ENCODE data around the gene ABCB9. TPM values are rescaled to one million over a fixed set of nuclear protein-coding genes. Genes with fewer than 3 reads are reported as not detected.

The ABCB9 gene
- total RNA-seq, 4 donors from 2014 or later = 0.40 to 15.3 (median 9.2) TPM

DNA sequence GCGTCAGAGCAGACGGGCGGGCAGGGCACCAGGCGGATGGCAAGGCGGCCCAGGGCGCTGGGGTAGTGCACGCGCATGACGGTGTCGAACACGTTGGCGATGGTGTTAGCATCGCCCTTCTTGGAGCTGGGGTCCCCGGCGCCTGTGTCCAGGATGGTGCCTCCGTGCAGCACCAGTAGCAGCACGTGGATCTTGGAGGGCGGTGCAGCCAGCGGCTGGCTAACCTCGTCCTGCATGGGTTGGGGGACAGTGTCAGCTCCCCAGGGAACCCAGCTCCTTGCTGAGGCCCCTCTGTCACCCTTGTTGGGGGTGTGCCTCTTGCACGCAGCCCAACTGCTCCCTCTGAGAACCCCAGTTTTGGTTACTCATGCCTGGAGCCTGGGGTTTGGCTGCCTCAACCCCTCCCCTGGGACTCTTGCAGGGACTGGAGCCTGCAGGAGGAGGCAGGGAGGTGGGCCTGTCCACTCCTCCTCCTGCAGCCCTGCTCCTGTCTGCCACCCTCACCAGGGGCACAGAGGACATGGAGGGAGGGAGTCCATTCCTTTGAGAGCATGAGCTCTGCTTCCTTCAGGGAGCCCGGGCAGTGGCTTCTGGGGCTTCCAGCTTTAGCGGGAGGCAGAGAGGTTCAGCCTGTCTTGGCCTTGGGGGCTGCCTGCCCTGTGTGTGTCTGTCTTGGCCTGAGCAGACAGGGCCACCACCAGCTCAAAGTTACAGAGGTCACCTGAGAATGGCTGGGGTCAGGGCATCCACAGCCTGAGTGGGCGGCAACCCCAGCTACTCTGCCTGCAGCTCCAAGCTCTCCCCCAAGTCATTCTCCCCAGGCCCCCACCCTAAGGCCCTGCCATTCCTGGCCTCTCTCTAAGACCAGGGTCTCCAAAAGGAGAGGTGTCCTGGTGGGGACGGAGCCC is 31.3 kb upstream of the ABCB9 start:
- TF ChIP-seq POLR2A (IDR thresholded peaks at IDR 0.05) (no peak), POLR2AphosphoS5 (IDR thresholded peaks at IDR 0.05) (no peak), EP300 (IDR thresholded peaks at IDR 0.05; ENCODE audit: low read depth) (no peak)
- TF ChIP-seq, protein P1, sequence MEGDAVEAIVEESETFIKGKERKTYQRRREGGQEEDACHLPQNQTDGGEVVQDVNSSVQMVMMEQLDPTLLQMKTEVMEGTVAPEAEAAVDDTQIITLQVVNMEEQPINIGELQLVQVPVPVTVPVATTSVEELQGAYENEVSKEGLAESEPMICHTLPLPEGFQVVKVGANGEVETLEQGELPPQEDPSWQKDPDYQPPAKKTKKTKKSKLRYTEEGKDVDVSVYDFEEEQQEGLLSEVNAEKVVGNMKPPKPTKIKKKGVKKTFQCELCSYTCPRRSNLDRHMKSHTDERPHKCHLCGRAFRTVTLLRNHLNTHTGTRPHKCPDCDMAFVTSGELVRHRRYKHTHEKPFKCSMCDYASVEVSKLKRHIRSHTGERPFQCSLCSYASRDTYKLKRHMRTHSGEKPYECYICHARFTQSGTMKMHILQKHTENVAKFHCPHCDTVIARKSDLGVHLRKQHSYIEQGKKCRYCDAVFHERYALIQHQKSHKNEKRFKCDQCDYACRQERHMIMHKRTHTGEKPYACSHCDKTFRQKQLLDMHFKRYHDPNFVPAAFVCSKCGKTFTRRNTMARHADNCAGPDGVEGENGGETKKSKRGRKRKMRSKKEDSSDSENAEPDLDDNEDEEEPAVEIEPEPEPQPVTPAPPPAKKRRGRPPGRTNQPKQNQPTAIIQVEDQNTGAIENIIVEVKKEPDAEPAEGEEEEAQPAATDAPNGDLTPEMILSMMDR (IDR thresholded peaks at IDR 0.05) = no peak
- DNase-seq = no peak
- intact Hi-C loops (cut with DNase I; ENCODE audit: low total_unique reads) = no loop called here
- Histone ChIP-seq H3K36me3 (peaks cover 0 to 13% (median 0%) of the 10 kb centered on the region in 4 donors), H3K27ac (no peak overlapping the region), H3K27me3 (no peaks in the 10 kb centered on the region), H3K4me3 (no peak overlapping the region), H3K9me3 (no peaks in the 10 kb centered on the region), H3K4me1 (no peaks in the 10 kb centered on the region)
- in situ Hi-C loops (cut with MboI; ENCODE audit: low pct_ligation_motif_present in 1 of 4, low pct_unique_long_range_greater_than_20kb in 1 of 4, low sequenced_read_pairs in 3 of 4) = no loop called here
- WGBS, 2 donors (ENCODE audit: low coverage in 1 of 2) = 95% methylated on average over 22 of the region's 25 CpGs; no CpG with 5 or more reads in 1 of the 2 donors

DNA sequence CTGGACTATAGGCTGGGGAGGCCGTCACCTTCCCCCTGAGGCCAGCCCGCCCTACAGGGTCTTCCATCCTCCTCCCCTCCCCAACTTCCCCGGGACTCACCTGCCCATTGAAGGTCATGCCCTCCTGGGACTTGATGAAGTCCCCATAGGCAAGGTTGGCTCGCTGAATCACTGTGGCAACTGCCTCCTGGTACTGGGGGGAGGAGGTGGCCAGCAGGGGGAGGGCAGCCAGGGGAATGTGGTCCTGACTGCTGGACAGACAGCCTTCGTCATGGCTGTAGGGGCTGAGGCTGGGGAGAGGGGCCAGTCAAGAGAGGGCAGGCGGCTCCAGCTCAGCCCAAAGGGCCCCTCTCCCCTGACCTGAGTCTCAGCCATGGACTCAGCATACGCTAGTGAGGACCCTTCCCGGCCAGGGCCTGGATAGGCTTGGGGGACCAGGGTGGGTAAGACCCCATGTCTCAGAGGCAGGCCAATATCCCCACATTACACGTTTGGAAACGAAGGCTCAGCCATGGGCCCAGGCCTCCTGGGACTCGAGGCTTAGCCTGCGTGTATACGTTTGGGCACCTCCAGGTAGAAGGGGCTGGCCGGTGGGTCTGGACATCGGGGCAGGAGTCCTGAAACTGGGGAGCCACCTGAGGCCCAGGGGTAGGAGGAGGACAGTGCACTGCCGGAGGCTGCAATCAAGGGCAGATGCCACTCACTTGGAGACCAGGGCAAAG is 30.5 kb upstream of the ABCB9 start:
- intact Hi-C loops (cut with DNase I; ENCODE audit: low total_unique reads) = no loop called here
- no peak for TF ChIP-seq POLR2A (IDR thresholded peaks at IDR 0.05)
- WGBS, 2 donors (ENCODE audit: low coverage in 1 of 2) = 89% methylated on average over 16 of the region's 16 CpGs; no CpG with 5 or more reads in 1 of the 2 donors
- in situ Hi-C loops (cut with MboI; ENCODE audit: low pct_ligation_motif_present in 1 of 4, low pct_unique_long_range_greater_than_20kb in 1 of 4, low sequenced_read_pairs in 3 of 4) = no loop called here
- no peaks in the 10 kb centered on the region for H3K9me3 ChIP-seq
- H3K4me3 ChIP-seq = no peak overlapping the region
- peaks cover 0 to 13% (median 0%) of the 10 kb centered on the region in 4 donors for H3K36me3 ChIP-seq
- H3K27me3 ChIP-seq = no peaks in the 10 kb centered on the region
- DNase-seq = no peak
- no peaks in the 10 kb centered on the region for H3K4me1 ChIP-seq
- no peak overlapping the region for H3K27ac ChIP-seq

DNA sequence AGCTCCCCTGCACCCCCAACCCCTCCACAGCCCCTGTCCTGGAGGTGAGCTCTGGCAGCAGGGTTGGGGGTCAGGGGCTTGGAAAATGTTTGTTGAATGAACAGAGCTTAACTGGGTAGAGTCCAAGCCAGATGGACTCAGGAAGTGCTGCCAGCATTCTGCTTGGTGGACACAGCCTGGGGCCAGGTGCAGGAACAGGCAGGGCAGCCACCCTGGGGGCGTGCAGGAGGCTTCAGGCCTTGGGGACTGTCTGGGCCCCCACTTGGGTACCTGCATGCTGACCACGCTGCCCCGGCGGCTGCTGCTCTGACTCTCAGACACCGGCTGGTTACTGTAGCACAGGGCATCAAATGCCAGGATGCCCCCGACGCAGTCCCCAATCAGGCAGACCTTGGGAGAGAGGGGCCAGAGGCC is 29.9 kb upstream of the ABCB9 start:
- intact Hi-C loops (cut with DNase I; ENCODE audit: low total_unique reads) = no loop called here
- no peak for DNase-seq
- Histone ChIP-seq H3K4me3 (no peak overlapping the region), H3K27me3 (no peaks in the 10 kb centered on the region), H3K4me1 (no peaks in the 10 kb centered on the region), H3K9me3 (no peaks in the 10 kb centered on the region), H3K27ac (no peak overlapping the region), H3K36me3 (peaks cover 0 to 13% (median 0%) of the 10 kb centered on the region in 4 donors)
- WGBS, 2 donors (ENCODE audit: low coverage in 1 of 2) = 86% methylated on average over 7 of the region's 7 CpGs; no CpG with 5 or more reads in 1 of the 2 donors
- TF ChIP-seq, protein P1 (IDR thresholded peaks at IDR 0.05) = no peak
- TF ChIP-seq EP300 (IDR thresholded peaks at IDR 0.05; ENCODE audit: low read depth) (no peak), POLR2A (IDR thresholded peaks at IDR 0.05) (no peak), POLR2AphosphoS5 (IDR thresholded peaks at IDR 0.05) (no peak)
- in situ Hi-C loops (cut with MboI; ENCODE audit: low pct_ligation_motif_present in 1 of 4, low pct_unique_long_range_greater_than_20kb in 1 of 4, low sequenced_read_pairs in 3 of 4) = no loop called here

DNA sequence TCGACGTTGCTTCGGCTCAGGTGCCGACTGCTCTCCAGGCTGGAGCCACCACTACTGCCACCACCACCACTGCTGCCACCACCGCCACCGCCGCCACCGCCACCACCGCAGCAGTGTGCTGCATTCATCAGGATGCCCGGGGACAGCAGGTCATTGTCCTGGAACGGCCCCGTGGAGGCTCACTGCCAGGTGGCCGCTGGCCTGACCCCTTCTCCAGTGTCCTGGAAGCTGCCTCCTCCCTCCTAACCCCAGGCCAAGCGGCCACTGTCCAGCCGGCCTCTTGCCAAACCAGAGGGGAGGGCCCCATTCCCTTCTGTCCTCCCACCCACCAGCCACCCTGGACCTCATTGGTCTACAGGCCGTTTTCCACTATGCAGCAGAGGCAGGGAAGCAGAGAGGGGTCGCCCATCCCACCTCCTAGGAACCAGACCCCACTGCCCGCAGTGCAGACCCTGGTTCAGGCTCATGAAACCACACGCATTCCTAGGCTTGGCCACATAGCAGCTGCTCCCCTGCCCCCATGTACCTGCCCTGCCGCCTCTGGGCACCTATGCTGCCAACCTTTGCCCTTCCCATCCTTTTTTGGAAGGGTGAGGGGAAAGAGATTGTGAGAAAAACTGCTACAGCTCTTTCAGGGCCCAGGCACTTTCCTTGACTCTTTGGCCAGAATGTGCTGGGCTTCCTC is 29.4 kb upstream of the ABCB9 start:
- no peak overlapping the region for H3K4me3 ChIP-seq
- in situ Hi-C loops (cut with MboI; ENCODE audit: low pct_ligation_motif_present in 1 of 4, low pct_unique_long_range_greater_than_20kb in 1 of 4, low sequenced_read_pairs in 3 of 4) (no loop called here), intact Hi-C loops (cut with DNase I; ENCODE audit: low total_unique reads) (no loop called here)
- WGBS, 2 donors (ENCODE audit: low coverage in 1 of 2) = 74 to 100% methylated on average over 1 to 20 of the region's 20 CpGs
- H3K36me3 ChIP-seq = peaks cover 0 to 10% (median 0%) of the 10 kb centered on the region in 4 donors
- TF ChIP-seq POLR2AphosphoS5 (IDR thresholded peaks at IDR 0.05) (no peak), EP300 (IDR thresholded peaks at IDR 0.05; ENCODE audit: low read depth) (no peak), POLR2A (IDR thresholded peaks at IDR 0.05) (no peak)
- TF ChIP-seq, protein P1 (IDR thresholded peaks at IDR 0.05) = no peak
- no peak overlapping the region for H3K27ac ChIP-seq
- DNase-seq = no peak
- no peaks in the 10 kb centered on the region for H3K9me3 ChIP-seq
- H3K27me3 ChIP-seq = no peaks in the 10 kb centered on the region
- no peaks in the 10 kb centered on the region for H3K4me1 ChIP-seq
